Body of pancreas (tissue), 4 donors: ENCODE measurements around the gene MORN1.

ENCODE experiments used
- POLR2A ChIP-seq, 3 donors: fragments of 450-650 bp; IDR thresholded peaks; one replicate each; pipeline ENCODE4 v1.6.1; 2016; ENCODE audit warnings: antibody characterized with exemption in 3 of 3, mild to moderate bottlenecking in 2 of 3
- TF ChIP-seq, protein P1 (sequence below), 7 experiments: fragments of 450-650 bp in 4 of 7; fragments of 200-600 bp in 3 of 7; sonication (generic) in 3 of 7; IDR thresholded peaks; one replicate each; pipeline ENCODE4 v1.5.1; 2016 to 2019; ENCODE audit warnings: antibody characterized with exemption in 7 of 7

- no peak for TF ChIP-seq POLR2A (IDR thresholded peaks at IDR 0.05)
- TF ChIP-seq, protein P1, sequence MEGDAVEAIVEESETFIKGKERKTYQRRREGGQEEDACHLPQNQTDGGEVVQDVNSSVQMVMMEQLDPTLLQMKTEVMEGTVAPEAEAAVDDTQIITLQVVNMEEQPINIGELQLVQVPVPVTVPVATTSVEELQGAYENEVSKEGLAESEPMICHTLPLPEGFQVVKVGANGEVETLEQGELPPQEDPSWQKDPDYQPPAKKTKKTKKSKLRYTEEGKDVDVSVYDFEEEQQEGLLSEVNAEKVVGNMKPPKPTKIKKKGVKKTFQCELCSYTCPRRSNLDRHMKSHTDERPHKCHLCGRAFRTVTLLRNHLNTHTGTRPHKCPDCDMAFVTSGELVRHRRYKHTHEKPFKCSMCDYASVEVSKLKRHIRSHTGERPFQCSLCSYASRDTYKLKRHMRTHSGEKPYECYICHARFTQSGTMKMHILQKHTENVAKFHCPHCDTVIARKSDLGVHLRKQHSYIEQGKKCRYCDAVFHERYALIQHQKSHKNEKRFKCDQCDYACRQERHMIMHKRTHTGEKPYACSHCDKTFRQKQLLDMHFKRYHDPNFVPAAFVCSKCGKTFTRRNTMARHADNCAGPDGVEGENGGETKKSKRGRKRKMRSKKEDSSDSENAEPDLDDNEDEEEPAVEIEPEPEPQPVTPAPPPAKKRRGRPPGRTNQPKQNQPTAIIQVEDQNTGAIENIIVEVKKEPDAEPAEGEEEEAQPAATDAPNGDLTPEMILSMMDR (IDR thresholded peaks at IDR 0.05) = no peak
These were observed 60.2 kb downstream of the MORN1 start for GRCh38 chr1:2331200-2331544.
